NCI-H345 treated with DMSO at 0.1 percent for 48 hours (cell line): ENCODE measurements around the gene HIBCH.

Source experiments
- DNase-seq: peaks from one replicate; lab custom pipeline; 2025; ENCODE audit not compliant: unreplicated experiment; lab: John Stamatoyannopoulos, UW

The HIBCH gene

DNA sequence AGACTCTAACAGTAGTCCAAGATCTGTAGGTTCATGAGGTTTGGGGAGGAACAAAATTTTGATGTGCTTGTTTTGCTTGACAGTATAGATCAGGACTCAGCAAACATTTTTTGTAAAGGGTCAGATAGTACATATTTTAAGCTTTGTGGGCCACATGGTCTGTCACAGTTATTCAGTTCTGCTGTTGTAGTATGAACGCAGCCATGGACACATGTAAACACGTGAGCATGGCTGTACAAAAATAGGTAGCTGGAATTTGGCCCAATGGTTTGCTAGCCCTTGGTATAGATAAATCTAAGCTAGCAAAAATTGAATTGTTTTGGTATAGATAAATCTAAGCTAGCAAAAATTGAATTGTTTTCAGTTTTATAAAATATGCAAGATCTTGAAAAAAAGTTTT is 120.5 kb downstream of the HIBCH start:
- no peak for DNase-seq

DNA sequence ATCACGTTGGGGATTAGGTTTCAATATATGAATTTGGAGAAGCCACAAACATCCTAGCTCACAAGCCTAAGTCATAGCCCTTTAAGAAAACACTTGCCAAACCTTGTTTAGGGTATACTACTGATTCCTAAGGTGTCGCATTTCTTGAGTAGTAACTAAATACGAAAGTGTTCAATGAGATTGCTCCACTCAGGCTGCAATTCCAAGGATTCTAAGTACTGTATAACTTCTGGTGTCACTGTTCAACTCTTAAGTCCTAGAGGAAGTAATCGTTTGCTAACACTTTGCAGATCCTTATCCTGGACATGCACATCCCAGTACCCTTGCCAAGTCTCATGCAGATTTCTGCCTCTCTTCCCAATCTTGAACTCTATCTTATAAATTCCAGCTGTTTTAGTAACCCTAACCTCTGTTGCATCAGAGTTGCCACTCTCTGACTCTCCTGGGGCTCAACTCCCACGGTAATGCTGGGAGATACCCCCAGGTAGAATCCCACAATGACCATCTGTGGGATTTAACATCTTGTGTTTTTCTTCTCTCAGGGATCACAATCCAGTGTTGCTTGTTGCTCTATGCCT is 122.4 kb downstream of the HIBCH start:
- DNase-seq, result no peak

DNA sequence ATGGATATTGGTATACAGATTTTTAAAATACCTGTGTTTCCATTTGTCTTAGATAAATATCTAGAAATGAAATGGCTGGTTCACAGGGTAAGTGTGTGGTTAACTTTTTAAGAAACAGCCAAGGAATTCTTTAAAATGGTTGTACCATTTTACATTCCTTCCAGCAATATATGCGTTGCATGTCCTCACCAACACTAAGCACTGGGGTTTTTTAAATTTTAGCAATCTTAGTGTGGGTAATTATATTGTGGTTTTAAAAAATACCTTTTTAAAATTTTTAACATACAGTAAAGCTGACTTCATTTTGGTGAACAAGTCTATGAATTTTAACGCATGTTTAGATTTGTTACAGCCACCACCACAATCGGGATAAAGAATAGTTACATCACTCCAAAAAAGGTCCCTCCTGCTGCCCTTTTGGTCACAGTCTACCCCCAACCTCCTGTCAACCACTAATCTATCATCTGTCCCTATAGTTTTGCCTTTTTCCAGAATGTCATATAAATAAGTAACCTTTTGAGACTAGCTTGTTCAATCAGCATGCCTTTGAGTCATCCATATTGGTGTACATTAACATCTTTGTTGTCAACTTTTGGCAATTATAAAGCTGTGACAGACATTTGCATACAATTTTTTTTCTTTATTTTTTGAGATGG is 129.0 kb downstream of the HIBCH start:
- DNase-seq, result no peak

- no peak for DNase-seq
Observed at GRCh38 chr2:190188289-190188688, 131.3 kb downstream of the HIBCH start.

DNA sequence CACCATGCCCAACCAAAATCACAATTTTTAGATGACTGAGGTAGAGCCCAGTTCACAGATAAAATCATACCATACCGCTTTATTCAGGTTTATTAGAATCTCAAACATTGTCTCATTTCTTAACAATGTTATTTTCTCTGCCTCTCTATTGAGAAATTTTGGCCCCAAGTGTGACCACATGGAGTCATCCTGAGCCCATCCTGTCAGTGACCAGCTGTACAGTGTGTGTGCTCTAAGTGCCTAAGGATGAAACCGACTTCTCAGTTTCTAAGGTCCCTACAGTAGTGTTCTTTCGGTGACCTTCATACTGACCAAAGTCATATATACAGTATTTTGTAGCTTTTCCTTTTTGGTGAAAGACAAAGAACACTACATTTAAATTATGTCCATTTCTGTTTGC is 133.4 kb downstream of the HIBCH start:
- no peak for DNase-seq

DNA sequence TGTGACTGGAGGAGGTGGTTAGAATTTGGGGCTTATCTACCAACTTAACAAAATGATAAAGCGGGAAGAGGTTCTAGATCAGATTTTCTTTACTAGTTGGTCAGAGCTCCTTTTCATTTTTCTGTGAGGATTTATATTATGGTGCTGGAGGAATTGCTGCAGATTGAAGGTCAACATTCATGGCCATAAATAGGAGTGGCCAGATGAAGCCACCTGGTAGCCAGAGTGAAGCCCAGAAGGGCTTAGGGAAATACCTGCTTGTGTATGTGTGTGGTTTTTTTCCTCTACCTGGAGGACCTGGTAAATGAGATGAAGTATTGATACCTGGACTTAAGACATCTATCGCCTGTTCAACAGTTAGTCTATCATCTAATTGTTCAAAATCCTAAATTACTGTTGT is 134.2 kb downstream of the HIBCH start:
- DNase-seq, result no peak

- no peak for DNase-seq
Observed at GRCh38 chr2:190184460-190184859, 135.2 kb downstream of the HIBCH start.

DNA sequence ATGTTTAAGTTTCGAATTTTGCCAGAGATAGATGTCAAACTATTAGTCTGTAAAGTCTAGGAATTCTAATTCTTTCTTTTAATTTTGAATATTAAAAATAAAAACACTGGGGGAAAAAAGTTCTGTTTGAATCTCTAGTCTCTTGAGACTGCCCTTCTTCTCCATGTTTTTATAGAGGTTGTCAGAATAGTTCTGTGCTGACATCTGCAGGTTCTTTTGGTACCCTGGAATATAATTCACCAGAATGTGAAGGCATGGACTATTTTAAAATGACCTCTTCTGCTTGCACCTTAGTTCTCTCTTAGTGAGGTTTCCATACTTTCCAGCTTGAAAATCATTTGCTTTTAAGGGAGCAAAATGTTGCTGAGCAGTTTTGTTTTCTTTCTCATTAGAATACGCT is 136.1 kb downstream of the HIBCH start:
- no peak for DNase-seq

- DNase-seq, result no peak
Observed at GRCh38 chr2:190182071-190182524, 137.5 kb downstream of the HIBCH start.

DNA sequence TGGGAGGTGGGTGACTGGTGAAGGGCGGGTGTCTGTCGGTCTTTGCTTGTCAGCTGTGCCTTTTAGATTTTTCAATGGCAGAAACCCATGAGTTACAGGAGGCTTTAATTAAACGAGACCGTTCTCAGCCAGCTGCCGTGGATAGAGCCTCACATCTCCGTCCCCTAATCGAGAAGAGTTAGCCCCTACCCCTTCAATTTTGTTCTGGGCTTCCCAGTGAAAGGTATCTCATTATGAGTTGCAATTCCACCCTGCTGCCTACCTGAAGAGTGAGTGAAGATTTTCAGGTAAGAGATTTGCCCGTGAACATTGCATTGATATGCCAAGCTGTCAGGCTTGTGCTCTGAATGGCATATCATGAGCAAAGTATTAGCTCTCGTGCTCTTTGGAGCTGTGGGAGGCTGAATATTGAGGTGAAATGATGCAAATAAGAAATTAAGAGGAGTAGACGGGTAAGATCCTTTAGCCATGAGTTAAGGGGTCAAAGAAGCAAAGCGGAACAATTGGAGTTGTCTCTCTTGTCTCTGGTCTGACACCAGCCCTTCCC is 138.4 kb downstream of the HIBCH start:
- DNase-seq, result no peak

DNA sequence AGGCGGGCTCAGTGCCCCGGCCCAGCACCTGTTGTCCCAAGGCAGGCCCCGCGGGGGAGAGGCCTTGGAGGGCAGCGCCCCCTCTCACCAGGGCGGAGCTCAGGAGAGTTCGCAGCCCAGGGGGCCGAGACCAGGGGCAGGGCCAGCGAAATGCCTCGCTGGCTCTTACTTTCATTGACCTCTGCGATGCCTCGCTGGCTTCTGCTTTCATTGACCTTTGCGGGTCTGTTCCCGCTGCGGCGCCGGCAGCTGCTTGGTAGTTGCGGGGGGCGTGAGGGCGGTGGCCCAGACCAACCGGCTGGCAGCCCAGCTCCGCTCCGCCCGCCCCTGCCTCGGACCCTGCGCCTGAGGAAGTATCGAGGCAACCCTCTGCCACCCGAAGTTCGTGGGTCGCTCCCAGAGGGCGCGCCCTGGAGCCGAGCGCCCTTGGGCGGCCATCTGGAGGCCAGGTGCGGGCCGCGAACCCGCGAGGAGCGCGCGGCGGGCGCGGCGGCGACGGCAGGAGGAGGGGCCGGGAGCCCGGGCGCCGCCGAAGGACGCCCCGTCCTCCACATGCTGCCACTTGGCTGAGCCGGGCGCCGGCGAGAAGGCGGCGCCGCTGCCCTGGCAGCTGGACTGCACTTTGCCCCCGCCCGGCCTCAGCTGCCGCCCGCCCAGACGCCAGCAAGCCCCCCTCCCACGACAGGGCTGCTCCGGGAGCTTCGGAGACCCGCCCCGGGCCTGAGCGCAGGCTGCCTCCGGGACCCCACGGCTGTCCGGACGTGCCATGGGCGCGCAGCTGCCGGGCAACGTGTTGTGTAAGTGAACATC is 139.1 kb downstream of the HIBCH start:
- no peak for DNase-seq

GRCh38 chr2:190179754-190180312 is 139.8 kb downstream of the HIBCH start:
- DNase-seq, result peak; percentile 11

DNA sequence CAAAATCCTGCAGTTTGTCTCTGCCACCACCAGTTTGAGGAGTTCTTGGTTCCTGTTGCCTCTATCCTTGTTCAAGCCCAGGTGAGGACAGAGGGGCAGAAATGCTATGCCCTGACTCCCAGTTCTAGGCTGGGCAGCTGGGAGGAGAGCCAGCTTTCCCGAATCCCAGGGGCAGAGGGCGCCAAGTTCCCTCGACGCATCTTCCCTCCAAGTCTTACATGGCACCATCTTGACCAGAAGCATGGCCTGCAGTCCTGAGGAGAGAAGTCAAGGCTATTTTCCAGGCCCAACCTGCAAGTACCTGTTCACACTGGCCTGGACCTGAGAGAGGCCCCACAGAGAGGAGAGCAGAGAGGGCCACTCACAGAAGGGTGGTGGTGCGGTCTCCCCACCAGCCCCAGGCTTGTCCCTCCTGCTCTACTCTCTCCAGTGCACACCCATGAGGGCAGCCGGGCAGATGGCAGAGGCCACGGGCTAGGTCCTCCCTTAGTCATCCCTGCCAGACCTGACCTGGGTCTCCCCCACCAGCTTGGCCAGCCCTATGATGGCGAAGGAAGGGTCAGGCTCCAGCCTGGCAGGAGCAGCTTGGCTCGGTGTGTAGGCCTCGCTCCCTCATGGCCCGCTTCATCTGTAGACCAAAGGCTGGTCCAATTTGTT is 141.4 kb downstream of the HIBCH start:
- DNase-seq, result no peak

GRCh38 chr2:190177249-190178040 is 142.2 kb downstream of the HIBCH start:
- no peak for DNase-seq

- no peak for DNase-seq
Observed at GRCh38 chr2:190173392-190173791, 146.2 kb downstream of the HIBCH start.

GRCh38 chr2:190170673-190171072 is 149.0 kb downstream of the HIBCH start:
- DNase-seq, result no peak

DNA sequence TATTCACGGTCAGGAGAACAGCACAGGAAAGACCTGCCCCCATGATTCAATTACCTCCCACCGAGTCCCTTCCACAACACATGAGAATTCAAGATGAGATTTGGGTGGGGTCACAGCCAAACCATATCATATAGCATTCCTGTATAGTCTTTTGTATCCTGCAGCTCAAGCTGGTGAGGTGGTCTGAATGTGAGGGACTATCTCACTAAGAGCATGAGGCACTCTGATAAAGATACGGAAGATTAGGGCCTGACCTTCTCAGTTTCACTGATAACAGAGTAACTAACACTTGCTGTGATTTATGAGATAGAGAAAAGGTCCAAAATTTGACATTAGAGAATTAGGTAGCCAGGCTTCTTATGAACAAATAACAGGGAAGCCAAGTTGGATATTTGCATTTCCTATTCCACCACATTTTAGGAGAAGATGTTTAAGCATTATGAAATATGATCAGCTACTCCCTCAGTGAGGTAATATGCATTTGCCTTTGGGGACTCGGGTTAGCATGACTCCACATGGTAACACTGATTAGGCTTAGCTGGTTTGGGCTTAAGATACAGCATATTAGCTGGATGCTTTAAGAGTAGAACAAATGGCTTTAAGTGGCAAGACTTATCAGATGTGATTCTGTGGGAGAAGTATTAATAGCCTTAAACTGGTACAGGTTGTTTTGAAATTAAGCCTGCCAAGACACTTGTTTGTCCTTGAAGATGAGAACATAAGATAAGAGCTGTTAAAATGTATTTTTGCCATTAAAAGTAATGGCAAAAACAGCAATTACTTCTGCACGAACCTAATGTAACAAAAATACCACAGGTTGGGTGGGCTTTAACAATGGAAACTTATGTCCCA is 150.2 kb downstream of the HIBCH start:
- DNase-seq, result no peak

- DNase-seq, result no peak
Observed at GRCh38 chr2:190167702-190168101, 151.9 kb downstream of the HIBCH start.

DNA sequence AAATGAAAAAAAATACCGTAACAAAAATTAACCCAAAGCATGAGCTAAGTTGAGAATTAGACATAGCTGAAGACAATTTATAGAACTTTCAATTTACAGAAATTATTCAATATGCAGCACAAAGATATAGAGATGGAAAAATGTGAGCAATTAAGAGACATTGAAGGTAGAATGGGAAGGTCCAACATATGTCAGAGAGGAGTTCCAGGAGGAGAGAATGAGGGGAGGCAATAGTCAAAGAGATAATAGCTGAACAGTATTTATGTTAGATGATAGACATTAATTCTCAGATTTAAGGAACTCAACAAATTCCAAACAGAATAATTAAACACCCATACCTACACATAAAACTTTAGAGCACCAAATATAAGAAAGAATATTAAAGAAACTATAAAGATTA is 154.1 kb downstream of the HIBCH start:
- no peak for DNase-seq
